GM18520 (cell line): ENCODE data around the gene MSLN.
"Not testable (repeated sequence)": the region's sequence is repeated elsewhere in the genome, so short reads cannot be mapped to it uniquely, and the experiment has no call there.

Source experiments
- ATAC-seq: cut with Tn5 transposase; IDR thresholded peaks from one replicate; pipeline ENCODE4 v1.9.1; 2021; ENCODE audit not compliant: unreplicated experiment

MSLN gene

GRCh38 chr16:772959-773358, 12.4 kb downstream of the MSLN start:
- ATAC-seq = no peak

- no peak for ATAC-seq
Observed at GRCh38 chr16:774086-775001, 13.8 kb downstream of the MSLN start.

GRCh38 chr16:775236-775796, 14.8 kb downstream of the MSLN start:
- no peak for ATAC-seq

- ATAC-seq = not testable (repeated sequence)
Observed at GRCh38 chr16:776298-776697, 15.8 kb downstream of the MSLN start.

- ATAC-seq = no peak
Observed at GRCh38 chr16:776824-777223, 16.3 kb downstream of the MSLN start.

- ATAC-seq = no peak
Observed at GRCh38 chr16:777826-778225, 17.3 kb downstream of the MSLN start.

GRCh38 chr16:778447-778846, 17.9 kb downstream of the MSLN start:
- no peak for ATAC-seq

GRCh38 chr16:778909-779527, 18.5 kb downstream of the MSLN start:
- no peak for ATAC-seq

GRCh38 chr16:779561-779960, 19.0 kb downstream of the MSLN start:
- ATAC-seq = no peak

GRCh38 chr16:780296-780695, 19.8 kb downstream of the MSLN start:
- ATAC-seq = no peak

- ATAC-seq = no peak
Observed at GRCh38 chr16:781346-782010, 20.9 kb downstream of the MSLN start.

GRCh38 chr16:782258-782657, 21.7 kb downstream of the MSLN start:
- no peak for ATAC-seq

- no peak for ATAC-seq
Observed at GRCh38 chr16:782766-783403, 22.4 kb downstream of the MSLN start.

GRCh38 chr16:783404-784161, 23.0 kb downstream of the MSLN start:
- ATAC-seq = no peak

- no peak for ATAC-seq
Observed at GRCh38 chr16:784431-784830, 23.9 kb downstream of the MSLN start.

- ATAC-seq = no peak
Observed at GRCh38 chr16:785563-786535, 25.3 kb downstream of the MSLN start.

GRCh38 chr16:787321-787966, 26.9 kb downstream of the MSLN start:
- no peak for ATAC-seq

- ATAC-seq = no peak
Observed at GRCh38 chr16:787978-788398, 27.5 kb downstream of the MSLN start, which contains the start of gene RPUSD1. Gene RPUSD1 (minus strand): TSS chr16:788381. CDS start chr16:787737, 644 bp downstream.
